GM19328 (cell line): Measurements from ENCODE around the gene NPY4R2.
A peak's percentile ranks its signal among the peaks of the same experiment; 100 is the strongest.
"Not testable (repeated sequence)": the region's sequence is repeated elsewhere in the genome, so short reads cannot be mapped to it uniquely, and the experiment has no call there.

Experiments
- ATAC-seq: cut with Tn5 transposase; IDR thresholded peaks from one replicate; pipeline ENCODE4 v1.9.1; 2021; ENCODE audit warnings: mild to moderate bottlenecking, moderate library complexity; ENCODE audit not compliant: unreplicated experiment

Gene NPY4R2

DNA sequence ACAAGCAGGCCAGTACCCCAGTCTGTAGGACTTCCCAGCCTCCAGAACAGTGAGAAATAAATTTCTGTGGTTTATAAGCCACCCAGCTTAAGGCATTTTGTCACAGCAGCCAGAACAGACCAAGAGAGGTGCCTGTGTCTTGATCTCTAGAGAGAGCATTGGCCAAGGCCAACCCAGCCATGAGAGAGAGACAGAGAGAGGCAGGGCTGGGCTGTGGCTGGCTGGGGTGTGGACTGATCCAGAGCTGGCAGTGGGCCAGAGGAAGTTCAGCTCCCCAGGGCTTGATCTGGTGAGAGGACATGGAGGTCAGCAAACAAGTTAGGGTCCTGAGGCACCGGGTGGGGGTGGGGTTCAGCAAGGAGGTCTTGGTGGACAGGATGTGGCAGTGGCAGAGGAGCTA is 14.4 kb downstream of the NPY4R2 start:
- not testable (repeated sequence) for ATAC-seq

- not testable (repeated sequence) for ATAC-seq
These were observed 15.0 kb downstream of the NPY4R2 start for GRCh38 chr10:47933462-47933861.

DNA sequence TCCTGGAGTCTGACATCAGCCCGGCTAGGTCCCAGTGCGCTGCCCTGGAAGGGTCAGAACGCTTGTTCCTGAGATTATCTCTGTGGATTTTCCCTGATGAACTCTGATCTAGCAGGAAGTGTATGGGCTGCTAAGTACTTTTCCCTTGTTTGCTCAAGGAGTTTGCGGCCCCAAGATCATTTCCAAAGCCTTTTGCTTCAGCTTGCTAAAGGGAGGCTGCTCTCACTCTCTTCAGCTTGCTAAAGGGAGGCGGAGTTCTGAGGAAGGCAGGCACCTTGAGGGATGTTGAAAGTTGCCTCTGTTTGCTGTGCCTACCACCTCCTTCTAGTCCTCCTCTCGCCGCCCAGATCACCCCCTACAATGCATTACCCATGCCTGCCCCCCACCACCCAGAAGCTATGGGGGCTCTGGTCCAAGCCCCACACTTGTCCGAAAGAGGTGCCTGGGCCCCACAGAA is 18.3 kb downstream of the NPY4R2 start:
- ATAC-seq = not testable (repeated sequence)

GRCh38 chr10:47937634-47938033 is 19.2 kb downstream of the NPY4R2 start:
- not testable (repeated sequence) for ATAC-seq

DNA sequence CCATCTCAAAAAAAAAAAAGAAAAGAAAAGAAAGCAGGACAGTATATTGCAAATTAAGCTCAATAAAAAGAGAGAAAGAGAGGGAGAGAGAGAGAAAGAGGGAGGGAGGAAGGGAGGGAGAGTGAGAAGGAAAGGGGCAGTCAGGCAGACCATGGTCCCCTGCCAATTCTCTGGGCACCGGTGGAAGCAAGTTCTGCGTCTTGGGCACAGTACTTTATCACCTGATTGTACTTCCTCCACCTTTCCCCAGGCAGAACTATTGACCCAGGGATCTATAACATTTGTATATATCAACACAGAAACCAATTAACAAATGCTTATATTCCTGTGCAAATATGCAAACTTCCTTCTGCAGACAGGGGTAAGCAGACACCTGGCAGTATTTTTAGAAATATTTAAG is 22.4 kb downstream of the NPY4R2 start:
- ATAC-seq = not testable (repeated sequence)

- not testable (repeated sequence) for ATAC-seq
These were observed 22.9 kb downstream of the NPY4R2 start for GRCh38 chr10:47941379-47941778.

- ATAC-seq = not testable (repeated sequence)
These were observed 24.0 kb downstream of the NPY4R2 start for GRCh38 chr10:47942351-47943019.

DNA sequence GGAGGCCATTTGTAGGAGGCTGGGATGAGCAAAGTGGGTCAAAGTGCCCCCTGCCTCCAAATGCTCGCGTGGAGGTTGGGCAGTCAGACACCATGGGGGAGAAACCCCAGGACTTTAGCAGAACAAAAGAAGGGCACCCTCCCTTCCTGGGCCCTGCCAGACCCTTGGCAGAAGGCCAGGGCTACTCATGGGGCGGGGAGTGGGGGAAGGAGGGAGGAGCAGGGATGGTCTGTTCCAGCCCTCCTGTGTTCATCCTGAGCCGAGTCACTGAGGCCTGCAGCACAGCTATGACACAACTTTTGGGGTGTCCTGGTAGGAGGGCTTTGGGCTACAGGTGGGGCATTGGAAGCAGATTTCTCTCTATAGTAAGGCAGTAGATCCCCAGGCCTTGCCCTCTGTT is 24.9 kb downstream of the NPY4R2 start:
- ATAC-seq = not testable (repeated sequence)

DNA sequence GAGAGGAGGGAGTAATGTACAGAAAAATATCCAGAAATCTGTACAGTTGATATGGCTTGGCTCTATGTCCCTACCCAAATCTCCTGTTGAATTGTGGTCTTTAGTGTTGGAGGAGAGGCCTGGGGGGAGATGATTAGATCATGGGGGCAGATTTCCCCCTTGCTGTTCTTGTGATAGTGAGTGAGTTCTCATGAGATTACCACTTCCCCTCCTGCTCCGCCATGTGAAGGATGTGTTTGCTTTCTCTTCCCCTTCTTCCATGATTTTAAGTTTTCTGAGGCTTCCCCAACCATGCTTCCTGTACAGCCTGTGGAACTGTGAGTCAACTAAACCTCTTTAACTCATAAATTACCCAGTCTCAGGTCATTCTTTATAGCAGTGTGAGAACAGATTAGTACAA is 29.0 kb downstream of the NPY4R2 start:
- not testable (repeated sequence) for ATAC-seq

GRCh38 chr10:47957158-47957557 is 38.7 kb downstream of the NPY4R2 start:
- ATAC-seq = not testable (repeated sequence)

DNA sequence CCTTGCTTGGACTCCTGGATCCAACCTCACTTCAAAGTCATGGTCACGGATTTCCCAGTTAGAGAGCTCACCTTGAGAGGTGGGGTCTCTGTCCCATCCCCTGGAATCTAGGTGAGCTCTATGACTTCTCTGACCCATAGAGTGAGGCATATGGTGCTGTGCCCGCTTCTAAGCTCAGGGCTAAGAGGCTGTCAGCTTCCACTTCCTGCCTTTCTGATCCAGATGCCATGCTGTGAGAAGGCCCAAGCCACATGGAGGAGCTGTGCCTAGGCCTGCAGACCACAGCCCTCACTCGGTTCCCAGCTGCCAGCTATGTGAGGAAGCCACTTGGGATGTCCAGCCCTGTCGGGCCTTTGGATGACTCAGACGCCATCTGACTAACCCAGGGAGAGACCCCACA is 41.2 kb downstream of the NPY4R2 start:
- not testable (repeated sequence) for ATAC-seq

DNA sequence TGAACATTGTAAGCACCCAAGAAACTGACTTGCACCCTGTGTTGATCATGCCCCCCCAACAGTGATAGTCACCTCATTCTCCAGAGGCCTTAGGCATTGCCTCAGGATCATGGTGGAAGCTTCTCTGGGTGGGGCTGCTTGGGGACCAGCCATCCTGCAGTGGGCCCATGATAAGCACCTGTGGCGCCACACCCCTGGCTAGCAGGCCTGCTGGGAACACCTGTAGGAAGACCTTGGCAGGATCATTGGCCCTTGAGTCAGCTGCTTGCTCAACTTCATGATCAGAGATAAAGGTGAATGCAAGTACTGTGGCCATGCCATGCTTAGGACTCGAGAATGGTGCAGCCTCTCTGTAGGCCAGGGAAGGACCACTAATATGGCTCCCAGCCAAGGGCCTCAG is 42.2 kb downstream of the NPY4R2 start:
- ATAC-seq = not testable (repeated sequence)

GRCh38 chr10:47962785-47963184 is 44.3 kb downstream of the NPY4R2 start:
- not testable (repeated sequence) for ATAC-seq

- not testable (repeated sequence) for ATAC-seq
These were observed 46.0 kb downstream of the NPY4R2 start for GRCh38 chr10:47964280-47965063.

- ATAC-seq = peak; percentile 70
These were observed 50.5 kb downstream of the NPY4R2 start for GRCh38 chr10:47968988-47969387.

DNA sequence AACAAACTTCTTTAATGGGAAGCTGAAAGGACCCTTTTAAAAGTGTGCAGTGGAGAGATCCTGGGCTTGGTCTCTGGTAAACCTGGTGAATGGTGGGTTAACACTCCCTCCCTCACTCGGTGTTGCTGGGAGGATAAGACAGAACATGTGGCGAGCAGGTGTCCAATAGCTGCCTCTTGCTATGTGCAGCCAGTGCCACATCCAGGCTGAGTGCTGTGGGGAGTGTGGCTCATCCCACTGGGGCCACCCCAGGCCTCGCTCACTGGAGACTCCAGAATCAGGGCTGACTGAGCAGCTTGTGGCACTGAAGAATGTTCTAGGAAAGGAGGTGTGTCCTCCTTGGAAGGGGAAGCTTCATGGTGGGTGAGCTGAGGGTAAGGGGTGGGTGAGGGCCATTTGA is 51.6 kb downstream of the NPY4R2 start:
- ATAC-seq = not testable (repeated sequence)

DNA sequence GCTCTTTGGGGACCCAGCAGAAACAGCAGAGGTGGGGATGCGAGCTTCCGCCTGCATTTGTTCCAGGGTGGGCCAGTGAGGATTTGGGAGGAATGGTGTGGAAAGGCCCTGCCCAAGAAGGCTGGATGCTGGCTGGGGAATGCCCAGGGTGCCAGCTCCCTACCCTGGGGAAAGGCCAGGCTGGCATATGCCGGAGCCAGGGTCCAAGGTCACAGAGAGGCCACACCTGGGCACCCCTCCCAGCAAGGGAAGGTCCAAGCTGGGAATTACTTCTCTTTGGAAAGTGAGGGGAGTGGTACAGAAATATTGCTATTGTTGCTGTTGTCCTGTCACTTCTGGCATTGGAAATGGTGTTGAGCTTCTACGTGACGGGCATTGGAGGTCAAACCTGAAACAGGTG is 53.1 kb downstream of the NPY4R2 start:
- not testable (repeated sequence) for ATAC-seq

DNA sequence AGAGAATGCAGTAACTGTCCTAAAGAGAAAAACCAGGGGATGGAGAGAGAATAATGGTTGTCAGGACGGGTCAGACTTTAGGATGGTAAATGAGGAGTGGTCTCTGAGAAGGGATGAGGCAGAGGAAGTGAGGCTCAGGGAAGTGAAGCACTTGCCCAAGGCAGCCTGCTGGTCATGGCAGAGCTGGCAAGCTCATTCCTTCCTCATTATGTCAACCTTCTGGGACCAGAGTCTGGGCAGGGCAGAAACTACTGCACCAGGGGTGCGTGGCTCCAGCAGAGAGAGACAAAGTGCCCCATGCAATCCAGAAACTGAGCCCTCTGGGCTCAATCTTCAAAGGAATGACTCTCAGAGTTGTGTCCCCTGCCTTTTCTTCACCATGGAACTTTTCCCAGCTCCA is 53.6 kb downstream of the NPY4R2 start:
- ATAC-seq = not testable (repeated sequence)
